ENCODE data around the gene TBC1D25. TPM values are rescaled to one million over a fixed set of nuclear protein-coding genes. Genes with fewer than 3 reads are reported as not detected.

Gene TBC1D25, protein sequence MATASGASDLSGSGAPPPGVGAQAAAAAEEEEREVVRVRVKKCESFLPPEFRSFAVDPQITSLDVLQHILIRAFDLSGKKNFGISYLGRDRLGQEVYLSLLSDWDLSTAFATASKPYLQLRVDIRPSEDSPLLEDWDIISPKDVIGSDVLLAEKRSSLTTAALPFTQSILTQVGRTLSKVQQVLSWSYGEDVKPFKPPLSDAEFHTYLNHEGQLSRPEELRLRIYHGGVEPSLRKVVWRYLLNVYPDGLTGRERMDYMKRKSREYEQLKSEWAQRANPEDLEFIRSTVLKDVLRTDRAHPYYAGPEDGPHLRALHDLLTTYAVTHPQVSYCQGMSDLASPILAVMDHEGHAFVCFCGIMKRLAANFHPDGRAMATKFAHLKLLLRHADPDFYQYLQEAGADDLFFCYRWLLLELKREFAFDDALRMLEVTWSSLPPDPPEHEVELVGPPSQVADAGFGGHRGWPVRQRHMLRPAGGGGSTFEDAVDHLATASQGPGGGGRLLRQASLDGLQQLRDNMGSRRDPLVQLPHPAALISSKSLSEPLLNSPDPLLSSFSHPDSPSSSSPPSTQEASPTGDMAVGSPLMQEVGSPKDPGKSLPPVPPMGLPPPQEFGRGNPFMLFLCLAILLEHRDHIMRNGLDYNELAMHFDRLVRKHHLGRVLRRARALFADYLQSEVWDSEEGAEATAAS
- 13.9 to 15.4 TPM (median 15.3 TPM) in 3 replicates for total RNA-seq

DNA sequence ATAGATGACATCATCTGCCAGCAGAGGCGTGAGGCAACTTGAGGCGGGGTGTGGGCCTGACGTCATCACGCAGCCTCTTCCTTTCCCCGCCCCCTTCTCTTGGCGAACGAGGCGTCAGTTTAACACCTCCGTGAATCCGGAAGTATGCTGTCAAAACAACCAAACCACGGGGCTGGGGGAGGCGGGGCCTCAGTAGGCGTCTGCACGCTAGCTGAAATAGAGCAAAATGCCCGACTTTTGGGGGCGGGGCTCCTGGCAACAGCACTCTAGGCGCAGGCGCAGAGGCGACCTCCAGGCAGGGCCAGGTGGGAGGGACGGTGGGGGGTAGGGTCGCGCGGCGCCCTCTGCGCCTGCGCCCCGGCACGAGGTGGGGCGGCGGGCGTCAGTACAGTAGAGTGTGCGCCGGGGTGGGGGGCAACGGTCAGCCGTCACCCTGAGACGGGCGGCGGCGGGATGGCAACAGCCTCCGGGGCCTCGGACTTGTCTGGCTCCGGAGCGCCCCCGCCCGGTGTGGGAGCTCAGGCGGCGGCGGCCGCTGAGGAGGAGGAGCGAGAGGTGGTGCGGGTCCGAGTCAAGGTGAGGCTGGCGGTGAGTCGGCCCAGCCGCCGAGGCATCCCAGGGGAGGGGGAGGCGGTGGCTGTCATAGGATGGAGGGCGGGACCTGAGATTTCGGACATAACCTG is at the start of gene TBC1D25:
TBC1D25 (plus strand) TSS at position 370 of the 683 bp plus-strand sequence; CDS start at position 454, 84 bp downstream.
- peak within 1 kb of the TSS; percentile 95 for H3K27ac Mint-ChIP-seq
- peaks cover 3% of the 10 kb centered on the region for H3K9me3 Mint-ChIP-seq
- TF ChIP-seq, protein P1, sequence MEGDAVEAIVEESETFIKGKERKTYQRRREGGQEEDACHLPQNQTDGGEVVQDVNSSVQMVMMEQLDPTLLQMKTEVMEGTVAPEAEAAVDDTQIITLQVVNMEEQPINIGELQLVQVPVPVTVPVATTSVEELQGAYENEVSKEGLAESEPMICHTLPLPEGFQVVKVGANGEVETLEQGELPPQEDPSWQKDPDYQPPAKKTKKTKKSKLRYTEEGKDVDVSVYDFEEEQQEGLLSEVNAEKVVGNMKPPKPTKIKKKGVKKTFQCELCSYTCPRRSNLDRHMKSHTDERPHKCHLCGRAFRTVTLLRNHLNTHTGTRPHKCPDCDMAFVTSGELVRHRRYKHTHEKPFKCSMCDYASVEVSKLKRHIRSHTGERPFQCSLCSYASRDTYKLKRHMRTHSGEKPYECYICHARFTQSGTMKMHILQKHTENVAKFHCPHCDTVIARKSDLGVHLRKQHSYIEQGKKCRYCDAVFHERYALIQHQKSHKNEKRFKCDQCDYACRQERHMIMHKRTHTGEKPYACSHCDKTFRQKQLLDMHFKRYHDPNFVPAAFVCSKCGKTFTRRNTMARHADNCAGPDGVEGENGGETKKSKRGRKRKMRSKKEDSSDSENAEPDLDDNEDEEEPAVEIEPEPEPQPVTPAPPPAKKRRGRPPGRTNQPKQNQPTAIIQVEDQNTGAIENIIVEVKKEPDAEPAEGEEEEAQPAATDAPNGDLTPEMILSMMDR (IDR thresholded peaks at IDR 0.05; ENCODE audit: unreplicated experiment) = no peak
- peaks cover 7% of the 10 kb centered on the region for H3K36me3 Mint-ChIP-seq
- no peaks in the 10 kb centered on the region for H3K27me3 Mint-ChIP-seq (ENCODE audit: low read depth)
- peak; percentile 87 to 94 for DNase-seq (ENCODE audit: low spot score in 2 of 2, unreplicated experiment in 2 of 2)
- H3K4me1 Mint-ChIP-seq = peaks cover 5% of the 10 kb centered on the region
- H3K4me3 Mint-ChIP-seq = peak within 1 kb of the TSS; percentile 79

- Mint-ChIP-seq H3K9me3 (no peaks in the 10 kb centered on the region), H3K27me3 (ENCODE audit: low read depth) (no peaks in the 10 kb centered on the region), H3K4me1 (peaks cover 2% of the 10 kb centered on the region), H3K4me3 (no peak overlapping the region), H3K27ac (no peak overlapping the region), H3K36me3 (peaks cover 5% of the 10 kb centered on the region)
- DNase-seq (ENCODE audit: low spot score in 2 of 2, unreplicated experiment in 2 of 2) = no peak
- TF ChIP-seq, protein P1 (IDR thresholded peaks at IDR 0.05; ENCODE audit: unreplicated experiment) = no peak
Measured at GRCh38 chrX:48489892-48490291, 49.6 kb upstream of the TBC1D25 start.

DNA sequence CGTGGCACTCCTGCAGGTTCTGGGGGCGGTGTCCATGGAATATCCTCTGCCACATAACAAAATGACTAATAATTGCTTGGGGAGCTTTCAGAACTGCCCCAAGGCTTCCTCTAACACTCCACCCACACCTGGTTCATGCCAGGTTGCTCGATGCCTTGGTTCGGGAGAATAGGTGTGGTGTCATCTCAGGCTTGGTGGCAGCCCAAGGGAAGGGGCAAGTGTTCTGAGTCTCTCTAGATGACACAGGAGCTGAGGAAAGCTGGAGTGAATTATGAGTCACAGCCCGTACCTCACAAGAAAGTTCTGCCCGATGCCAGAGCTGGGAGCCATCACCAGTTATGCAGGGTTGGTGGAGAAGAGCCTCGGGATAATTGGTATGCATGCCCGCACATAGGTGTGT is 48.9 kb upstream of the TBC1D25 start:
- Mint-ChIP-seq H3K4me1 (peaks cover 2% of the 10 kb centered on the region), H3K9me3 (peaks cover 4% of the 10 kb centered on the region), H3K27ac (no peak overlapping the region), H3K36me3 (peaks cover 5% of the 10 kb centered on the region), H3K27me3 (ENCODE audit: low read depth) (no peaks in the 10 kb centered on the region), H3K4me3 (no peak overlapping the region)
- no peak for DNase-seq (ENCODE audit: low spot score in 2 of 2, unreplicated experiment in 2 of 2)
- TF ChIP-seq, protein P1 (IDR thresholded peaks at IDR 0.05; ENCODE audit: unreplicated experiment) = no peak

GRCh38 chrX:48491809-48492208 is 47.7 kb upstream of the TBC1D25 start:
- Mint-ChIP-seq H3K27ac (no peak overlapping the region), H3K9me3 (peaks cover 4% of the 10 kb centered on the region)

GRCh38 chrX:48492293-48492910 is 47.1 kb upstream of the TBC1D25 start:
- TF ChIP-seq, protein P1 (IDR thresholded peaks at IDR 0.05; ENCODE audit: unreplicated experiment) = no peak
- Mint-ChIP-seq H3K4me3 (no peak overlapping the region), H3K27ac (no peak overlapping the region), H3K9me3 (peaks cover 4% of the 10 kb centered on the region), H3K4me1 (peaks cover 2% of the 10 kb centered on the region), H3K27me3 (ENCODE audit: low read depth) (no peaks in the 10 kb centered on the region), H3K36me3 (no peaks in the 10 kb centered on the region)
- no peak for DNase-seq (ENCODE audit: low spot score in 2 of 2, unreplicated experiment in 2 of 2)

More at GRCh38 chrX:48491809-48492208, 47.7 kb upstream of the TBC1D25 start:
- Mint-ChIP-seq H3K4me3 (no peak overlapping the region), H3K4me1 (peaks cover 2% of the 10 kb centered on the region), H3K27me3 (ENCODE audit: low read depth) (no peaks in the 10 kb centered on the region), H3K36me3 (peaks cover 2% of the 10 kb centered on the region)
- TF ChIP-seq, protein P1 (IDR thresholded peaks at IDR 0.05; ENCODE audit: unreplicated experiment) = no peak
- no peak for DNase-seq (ENCODE audit: low spot score in 2 of 2, unreplicated experiment in 2 of 2)
